ENCODE data around the gene GRAMD4.

Gene GRAMD4

DNA sequence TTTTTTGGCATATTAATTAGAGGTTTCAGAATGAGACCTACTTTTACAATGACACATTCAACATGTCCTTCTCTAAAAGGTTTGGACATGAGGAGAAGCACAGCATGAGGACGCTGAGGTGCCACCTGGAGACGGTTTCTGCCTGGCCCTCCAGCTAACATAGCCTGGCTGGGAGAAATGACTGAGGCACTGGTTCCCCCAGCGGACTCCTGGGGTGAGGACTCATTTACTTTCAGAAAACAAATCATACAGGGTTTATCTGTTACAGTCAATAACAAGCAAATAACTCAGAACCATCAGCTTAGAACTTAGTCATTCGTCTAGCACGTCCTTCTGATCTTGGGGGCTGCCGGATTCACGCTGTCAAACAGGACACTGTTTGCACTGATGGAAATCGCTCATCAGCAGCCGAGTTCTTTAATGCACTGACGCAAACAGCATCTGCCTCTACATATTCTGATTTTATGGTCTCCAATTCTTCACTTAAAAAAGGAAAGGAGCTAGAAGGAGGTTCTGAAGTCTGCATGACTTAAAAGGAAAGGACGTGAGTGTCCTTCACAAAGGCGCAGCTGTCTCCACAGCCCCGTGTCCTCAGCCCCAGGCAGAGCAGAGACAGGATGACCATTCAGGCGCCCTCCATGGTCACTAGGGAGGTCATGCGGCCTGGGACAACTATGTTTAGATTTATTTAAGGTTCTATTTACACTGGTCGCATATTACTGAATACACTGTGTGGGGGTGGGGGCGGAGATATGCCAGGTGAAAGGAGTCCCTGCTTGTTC, 73.6 kb downstream of the GRAMD4 start:
- in situ Hi-C loops (cut with HindIII; ENCODE audit: low pct_ligation_motif_present, low pct_unique_long_range_greater_than_20kb, low sequenced_read_pairs), result no loop called here
- no peak for DNase-seq

DNA sequence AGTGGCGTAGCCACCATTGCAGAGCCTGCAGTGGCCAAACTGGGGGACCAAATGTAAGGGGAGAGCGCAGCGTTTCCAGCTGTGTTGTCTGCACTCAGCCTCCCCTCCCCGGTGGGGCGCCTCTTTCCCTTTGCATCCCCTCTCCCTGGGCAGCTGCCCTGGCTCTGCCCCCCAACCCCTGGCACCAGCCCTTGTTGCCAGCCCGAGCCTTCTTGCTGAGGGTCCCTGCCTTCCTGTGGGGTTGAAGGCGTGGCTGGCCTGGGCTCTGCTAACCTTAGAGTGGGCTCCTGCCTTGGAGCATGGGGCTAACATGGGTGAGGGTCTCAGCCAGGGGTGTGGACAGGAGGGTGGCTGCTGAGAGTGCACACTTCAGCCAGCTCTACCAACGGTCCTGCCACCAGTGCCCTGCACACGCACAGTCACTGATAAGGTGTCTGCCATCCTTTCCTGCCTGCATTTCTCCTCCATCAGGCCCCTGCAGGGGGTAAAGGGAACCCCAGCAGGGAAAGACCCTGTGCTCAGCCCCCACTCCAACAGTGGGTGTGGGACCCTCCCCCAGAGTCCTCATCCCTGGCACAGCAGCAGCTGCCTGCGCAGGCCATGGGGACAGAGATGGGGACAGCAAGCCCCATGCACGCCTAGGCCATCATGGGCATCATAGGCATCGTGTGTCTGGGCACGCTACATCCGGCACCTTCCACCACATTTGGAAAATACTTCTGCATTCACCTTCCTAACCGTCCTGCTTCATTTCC, 74.4 kb downstream of the GRAMD4 start:
- no peak for DNase-seq
- in situ Hi-C loops (cut with HindIII; ENCODE audit: low pct_ligation_motif_present, low pct_unique_long_range_greater_than_20kb, low sequenced_read_pairs), result no loop called here

- in situ Hi-C loops (cut with HindIII; ENCODE audit: low pct_ligation_motif_present, low pct_unique_long_range_greater_than_20kb, low sequenced_read_pairs), result no loop called here
- no peak for DNase-seq
These were observed 75.4 kb downstream of the GRAMD4 start for GRCh38 chr22:46695346-46696228.

DNA sequence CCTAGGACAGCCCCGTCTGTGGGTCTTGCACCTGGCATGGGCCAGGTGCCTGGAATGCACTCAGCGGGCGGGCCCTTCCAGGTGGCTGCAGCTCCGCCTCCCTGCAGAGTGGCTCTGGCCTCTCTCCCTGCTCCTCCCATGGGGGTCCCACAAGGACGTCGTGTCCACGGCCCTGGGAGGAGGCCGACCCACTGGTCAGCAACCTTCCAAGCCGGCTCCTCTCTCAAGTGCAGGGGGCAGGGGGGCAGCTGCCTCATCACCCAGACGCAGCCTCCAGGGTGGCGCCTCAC, 76.0 kb downstream of the GRAMD4 start:
- in situ Hi-C loops (cut with HindIII; ENCODE audit: low pct_ligation_motif_present, low pct_unique_long_range_greater_than_20kb, low sequenced_read_pairs), result no loop called here
- no peak for DNase-seq

GRCh38 chr22:46696614-46697013, 76.4 kb downstream of the GRAMD4 start:
- no peak for DNase-seq
- in situ Hi-C loops (cut with HindIII; ENCODE audit: low pct_ligation_motif_present, low pct_unique_long_range_greater_than_20kb, low sequenced_read_pairs), result no loop called here

DNA sequence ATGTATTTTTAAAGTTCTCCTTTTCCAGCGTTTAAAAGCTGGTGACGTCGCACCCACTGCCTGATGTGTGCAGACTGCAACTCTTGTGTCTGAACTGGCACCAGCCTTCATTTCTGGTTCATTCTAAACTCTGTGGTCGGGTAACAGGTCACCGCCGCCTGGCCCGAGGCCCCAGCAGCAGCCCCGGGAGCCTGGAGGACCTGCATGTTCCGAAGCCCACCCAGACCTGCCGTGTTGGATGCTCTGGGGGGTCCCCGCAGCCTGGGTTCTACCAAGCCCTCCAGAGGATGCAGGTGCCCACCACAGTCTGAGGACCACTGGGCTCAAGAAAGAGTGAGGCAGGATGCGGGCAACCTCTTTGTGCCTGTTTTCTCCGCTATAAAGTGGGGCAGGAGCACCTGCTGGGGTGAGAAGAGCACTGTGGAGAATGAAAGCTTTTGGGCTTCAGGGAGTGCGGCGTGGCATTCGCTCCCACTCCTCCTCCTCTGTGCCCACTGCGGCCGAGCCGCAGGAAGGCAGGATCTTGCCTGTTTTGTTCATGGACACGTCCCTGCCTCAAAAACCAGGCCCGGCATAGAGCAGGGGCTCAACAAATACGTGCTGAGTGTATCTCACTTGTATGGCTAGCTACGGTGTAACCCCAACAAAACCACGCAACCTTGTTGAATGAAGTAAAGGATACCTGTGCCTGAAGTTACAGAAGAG, 77.8 kb downstream of the GRAMD4 start:
- no peak for DNase-seq
- in situ Hi-C loops (cut with HindIII; ENCODE audit: low pct_ligation_motif_present, low pct_unique_long_range_greater_than_20kb, low sequenced_read_pairs), result no loop called here

DNA sequence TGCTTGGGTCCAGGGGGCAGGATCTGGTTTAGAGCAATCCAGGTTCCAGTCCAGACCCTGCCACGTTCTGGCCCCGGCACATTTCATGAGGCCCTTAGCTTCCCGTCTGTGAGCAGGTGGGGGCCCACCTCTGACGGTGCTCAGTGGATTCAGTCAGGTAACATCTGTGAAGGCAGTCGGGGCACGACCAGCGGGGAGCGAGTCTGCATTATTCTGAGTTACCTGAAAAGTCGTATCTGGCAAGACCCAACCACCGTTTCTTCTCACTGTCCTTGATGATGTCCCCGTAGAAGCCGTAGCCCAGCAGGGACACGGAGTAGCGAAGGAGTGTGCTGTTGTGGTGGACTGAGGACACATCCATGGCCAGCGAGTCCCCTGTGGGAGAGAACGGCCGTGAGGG, 78.9 kb downstream of the GRAMD4 start:
- no peak for DNase-seq
- in situ Hi-C loops (cut with HindIII; ENCODE audit: low pct_ligation_motif_present, low pct_unique_long_range_greater_than_20kb, low sequenced_read_pairs), result no loop called here

DNA sequence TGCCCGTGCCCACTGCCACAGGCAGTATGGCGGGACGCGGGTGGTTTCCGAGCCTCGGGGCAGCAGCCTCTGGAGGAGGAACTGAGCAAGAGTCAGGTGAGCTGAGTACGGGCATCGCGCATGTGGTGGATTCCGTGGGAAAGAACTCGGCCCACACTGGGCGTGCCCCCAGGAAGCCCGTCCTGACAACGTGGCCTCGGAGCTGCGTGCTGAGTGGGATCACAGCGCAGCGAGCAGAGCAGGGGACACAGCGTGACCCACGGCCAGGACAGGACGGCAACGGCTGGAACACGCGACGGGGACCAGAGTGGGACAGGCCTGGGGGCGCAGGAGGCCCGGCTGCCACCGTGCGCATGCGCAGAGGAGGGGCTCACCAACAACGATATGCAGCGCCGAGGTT, 81.1 kb downstream of the GRAMD4 start:
- DNase-seq, result no peak
- in situ Hi-C loops (cut with HindIII; ENCODE audit: low pct_ligation_motif_present, low pct_unique_long_range_greater_than_20kb, low sequenced_read_pairs), result no loop called here

DNA sequence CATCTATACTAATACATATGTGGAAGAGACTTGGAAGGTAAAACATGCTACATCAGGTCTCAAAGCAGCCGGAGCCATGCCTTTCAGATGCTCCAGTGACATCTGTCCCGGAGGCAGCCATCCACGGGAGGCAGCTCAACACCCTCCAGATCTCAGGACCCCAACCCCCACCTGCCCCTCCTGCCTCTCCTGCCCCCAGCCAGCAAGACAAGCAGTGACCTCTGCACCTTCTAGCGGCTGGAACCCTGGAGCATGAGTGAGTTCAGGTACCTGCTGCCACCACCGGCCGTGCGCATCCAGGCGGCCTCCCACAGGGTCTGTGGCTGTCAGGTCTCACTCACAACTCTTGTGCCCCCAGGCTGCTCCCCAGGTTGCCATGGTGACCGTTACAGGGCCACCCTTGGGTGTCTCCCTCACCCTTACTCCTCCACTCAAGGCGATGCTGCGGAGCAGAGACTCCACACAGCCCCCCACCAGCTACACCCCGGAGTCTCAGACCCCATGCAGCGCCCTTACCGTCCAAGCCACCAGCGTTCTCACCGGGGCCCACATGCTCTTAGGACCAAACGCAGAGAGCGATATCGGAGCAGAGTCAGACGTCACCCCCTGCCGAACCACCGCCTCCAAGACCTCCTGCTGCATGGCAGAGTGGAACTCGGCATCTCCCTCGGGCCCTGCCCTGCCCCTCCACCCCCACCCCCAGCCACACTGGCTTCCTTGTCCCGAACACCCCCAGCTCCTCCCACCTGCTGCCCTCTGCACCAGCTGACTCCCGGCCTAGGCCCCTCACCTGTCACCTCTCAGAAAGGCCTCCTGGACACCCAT, 83.2 kb downstream of the GRAMD4 start:
- in situ Hi-C loops (cut with HindIII; ENCODE audit: low pct_ligation_motif_present, low pct_unique_long_range_greater_than_20kb, low sequenced_read_pairs), result no loop called here
- DNase-seq, result no peak

GRCh38 chr22:46703996-46704370, 83.8 kb downstream of the GRAMD4 start:
- in situ Hi-C loops (cut with HindIII; ENCODE audit: low pct_ligation_motif_present, low pct_unique_long_range_greater_than_20kb, low sequenced_read_pairs), result no loop called here
- no peak for DNase-seq

DNA sequence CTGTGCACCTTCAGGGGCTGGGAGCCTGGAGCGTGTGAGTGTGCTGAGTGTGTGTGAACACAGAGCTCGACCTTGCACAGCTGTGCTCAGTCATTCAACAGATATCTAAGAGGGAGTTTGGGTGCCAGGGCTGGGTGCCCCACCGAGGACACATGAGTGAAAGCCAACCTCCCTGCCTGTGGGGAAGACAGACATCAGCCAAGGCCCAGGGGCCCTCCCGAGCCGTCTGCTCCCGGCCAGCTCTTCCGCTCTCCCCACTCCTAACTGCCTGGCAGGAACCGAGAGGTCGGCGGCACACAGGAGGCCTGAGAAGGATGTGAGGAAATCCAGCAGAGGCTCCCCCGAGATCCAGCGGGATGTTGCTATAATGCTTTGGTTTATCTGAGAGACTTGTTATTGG, 85.9 kb downstream of the GRAMD4 start:
- no peak for DNase-seq
- in situ Hi-C loops (cut with HindIII; ENCODE audit: low pct_ligation_motif_present, low pct_unique_long_range_greater_than_20kb, low sequenced_read_pairs), result no loop called here

DNA sequence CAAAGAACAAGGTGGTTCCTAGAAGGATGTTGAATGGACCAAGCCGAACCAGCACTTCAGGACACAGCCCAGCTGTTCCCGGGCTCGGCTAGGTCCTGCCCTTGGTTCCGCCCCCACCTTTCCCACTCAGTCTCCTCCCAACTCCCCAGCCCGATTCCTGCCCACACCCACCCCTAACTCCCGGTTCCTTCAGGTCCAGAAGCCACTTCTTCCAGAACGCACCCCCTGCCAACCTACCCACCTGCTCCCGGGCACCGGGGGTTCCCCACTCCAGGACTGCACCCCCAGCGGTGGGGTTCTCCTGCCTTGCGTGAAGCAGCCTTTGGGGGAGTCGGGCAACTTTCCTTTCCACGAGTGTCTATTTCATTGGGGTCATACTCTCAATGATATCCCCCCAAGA, 87.1 kb downstream of the GRAMD4 start:
- DNase-seq, result no peak
- in situ Hi-C loops (cut with HindIII; ENCODE audit: low pct_ligation_motif_present, low pct_unique_long_range_greater_than_20kb, low sequenced_read_pairs), result no loop called here

DNA sequence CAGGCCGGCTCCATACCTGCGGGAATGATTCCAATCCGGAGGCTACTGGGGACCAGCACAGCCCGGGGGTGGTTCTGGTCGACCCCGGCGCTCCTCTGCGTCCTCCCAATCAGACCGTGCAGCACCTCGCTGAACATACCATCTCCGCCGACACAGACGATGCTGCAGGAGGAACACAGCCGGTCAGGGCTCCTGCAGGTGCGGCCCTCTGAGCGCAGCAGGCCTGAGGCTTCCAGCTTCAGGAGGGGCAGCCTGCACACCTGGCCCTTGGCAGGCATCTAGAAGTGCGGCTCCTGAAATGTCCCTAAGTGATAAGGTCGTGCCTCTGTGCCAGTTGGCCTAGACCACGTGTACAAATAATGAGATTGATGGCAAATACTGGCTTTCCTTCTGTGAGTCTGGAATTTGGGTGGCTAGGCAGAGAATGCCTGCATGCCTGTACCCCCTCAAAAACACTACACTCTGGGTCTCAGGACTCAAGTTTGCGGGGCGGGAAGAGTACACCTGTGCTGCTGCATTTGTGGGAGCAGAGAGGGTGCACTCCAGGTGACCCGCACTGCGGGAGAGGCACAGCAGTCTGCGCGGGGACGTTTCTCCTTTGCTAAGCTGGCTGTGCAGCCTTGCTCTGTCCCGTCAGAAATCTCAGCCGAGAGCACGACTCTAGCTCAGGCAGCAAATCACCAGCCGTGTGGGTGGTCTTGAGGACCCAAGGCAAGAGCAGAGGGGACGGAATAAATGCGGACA, 87.8 kb downstream of the GRAMD4 start:
- in situ Hi-C loops (cut with HindIII; ENCODE audit: low pct_ligation_motif_present, low pct_unique_long_range_greater_than_20kb, low sequenced_read_pairs), result no loop called here
- DNase-seq, result no peak

GRCh38 chr22:46708766-46709330, 88.7 kb downstream of the GRAMD4 start:
- in situ Hi-C loops (cut with HindIII; ENCODE audit: low pct_ligation_motif_present, low pct_unique_long_range_greater_than_20kb, low sequenced_read_pairs), result no loop called here
- DNase-seq, result no peak

- no peak for DNase-seq
- in situ Hi-C loops (cut with HindIII; ENCODE audit: low pct_ligation_motif_present, low pct_unique_long_range_greater_than_20kb, low sequenced_read_pairs), result no loop called here
These were observed 90.6 kb downstream of the GRAMD4 start for GRCh38 chr22:46710806-46711205.

DNA sequence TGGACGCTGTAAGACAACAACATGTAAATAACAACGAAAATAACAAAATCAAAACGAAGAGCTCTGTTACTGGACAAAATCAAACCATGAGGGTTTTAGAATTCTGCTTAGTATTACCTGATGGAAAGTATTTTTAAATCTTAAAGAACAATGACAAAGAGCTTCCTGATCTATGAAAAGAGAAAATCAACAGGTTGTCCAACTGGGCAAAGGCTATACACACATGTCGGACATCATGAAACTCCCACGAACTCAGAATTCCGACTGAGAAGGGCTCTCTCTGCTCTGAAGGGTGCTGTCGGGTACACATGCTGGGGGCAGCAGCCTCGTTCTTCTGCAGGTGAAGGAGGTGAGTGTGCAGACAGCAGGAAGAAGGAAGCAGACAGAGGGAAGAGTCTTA, 92.1 kb downstream of the GRAMD4 start:
- no peak for DNase-seq
- in situ Hi-C loops (cut with HindIII; ENCODE audit: low pct_ligation_motif_present, low pct_unique_long_range_greater_than_20kb, low sequenced_read_pairs), result no loop called here

GRCh38 chr22:46714550-46714949, 94.4 kb downstream of the GRAMD4 start:
- in situ Hi-C loops (cut with HindIII; ENCODE audit: low pct_ligation_motif_present, low pct_unique_long_range_greater_than_20kb, low sequenced_read_pairs), result no loop called here
- DNase-seq, result no peak

Measured in ACHN (cell line).